Stimulated activated CD4-positive, alpha-beta T cell treated with anti-CD3 and anti-CD28 coated beads, Interleukin-12 subunit alpha, Interleukin-12 subunit beta, amount 100 ng/mL, for 24 hours (primary cell): ENCODE data around the gene DDX23.
"Not testable (repeated sequence)": the region's sequence is repeated elsewhere in the genome, so short reads cannot be mapped to it uniquely, and the experiment has no call there.

Experiments used
- DNase-seq, 2 experiments: peaks; one replicate each; pipeline ENCODE4 v3.0.0-alpha.2; 2020; ENCODE audit warnings: low read depth in 2 of 2

The DDX23 gene

DNA sequence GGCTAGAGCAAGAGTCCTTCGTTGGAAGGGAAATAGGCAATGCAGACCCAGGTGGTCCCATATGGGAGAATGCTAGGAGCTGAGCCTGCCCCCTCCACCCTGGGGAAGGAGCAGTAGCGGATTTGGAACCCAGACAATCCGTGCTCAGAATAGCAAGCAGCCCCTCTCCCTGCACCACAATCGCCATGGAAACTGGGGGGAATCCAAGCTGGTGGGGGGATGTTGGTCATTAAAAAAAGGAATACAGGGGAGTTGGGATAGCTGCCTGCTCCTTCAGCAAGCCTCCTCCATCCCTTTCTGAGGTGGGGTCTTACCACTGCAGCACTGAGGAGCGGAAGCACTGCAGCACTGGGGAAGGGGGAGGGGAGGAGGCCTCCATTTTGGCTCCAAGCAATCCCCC is 10.8 kb upstream of the DDX23 start:
- no peak for DNase-seq

DNA sequence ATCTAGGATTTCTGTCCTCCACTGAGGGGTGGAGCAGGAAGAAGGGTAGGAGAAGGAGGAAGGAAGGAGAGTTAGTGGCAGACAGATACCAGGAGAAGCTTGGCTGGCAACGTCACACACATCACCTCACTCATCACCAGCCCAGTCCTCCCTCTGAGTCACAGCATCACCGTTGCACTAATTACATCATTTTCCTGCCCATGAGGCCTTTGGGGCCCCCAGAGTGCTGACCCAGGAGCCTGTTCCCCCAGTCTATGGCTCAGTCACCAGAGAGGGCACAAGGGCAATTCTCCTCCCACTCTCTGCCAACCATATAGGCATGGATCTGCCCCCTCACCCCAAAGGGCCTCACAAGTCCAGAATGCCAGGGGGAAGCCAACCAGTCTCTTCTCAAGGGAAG is 9.1 kb upstream of the DDX23 start:
- no peak for DNase-seq

GRCh38 chr12:48860236-48860635 is 8.3 kb upstream of the DDX23 start:
- not testable (repeated sequence) for DNase-seq

GRCh38 chr12:48859607-48860006 is 7.6 kb upstream of the DDX23 start:
- no peak for DNase-seq

DNA sequence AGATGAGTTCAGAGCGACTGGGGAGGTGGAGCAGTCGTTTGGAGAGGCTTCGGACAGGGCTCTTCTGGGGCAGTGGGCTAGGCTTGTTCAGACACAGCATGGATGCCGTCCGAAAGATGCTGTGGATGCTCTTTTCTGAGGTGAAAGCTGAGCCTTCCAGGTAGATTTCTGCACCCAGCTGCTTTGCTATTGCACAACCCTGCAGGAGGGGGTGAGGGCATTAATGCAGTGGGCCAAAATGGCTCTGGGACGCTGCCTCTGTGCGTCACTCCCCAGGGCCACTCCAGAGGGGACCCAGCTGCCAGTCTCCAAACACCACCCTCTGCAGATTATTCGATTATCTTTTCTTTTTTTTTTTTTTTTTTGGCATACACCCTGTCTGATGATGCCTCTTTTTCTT is 6.1 kb upstream of the DDX23 start:
- no peak for DNase-seq

- DNase-seq: no peak
These were observed 5.5 kb upstream of the DDX23 start for GRCh38 chr12:48857278-48857994.

DNA sequence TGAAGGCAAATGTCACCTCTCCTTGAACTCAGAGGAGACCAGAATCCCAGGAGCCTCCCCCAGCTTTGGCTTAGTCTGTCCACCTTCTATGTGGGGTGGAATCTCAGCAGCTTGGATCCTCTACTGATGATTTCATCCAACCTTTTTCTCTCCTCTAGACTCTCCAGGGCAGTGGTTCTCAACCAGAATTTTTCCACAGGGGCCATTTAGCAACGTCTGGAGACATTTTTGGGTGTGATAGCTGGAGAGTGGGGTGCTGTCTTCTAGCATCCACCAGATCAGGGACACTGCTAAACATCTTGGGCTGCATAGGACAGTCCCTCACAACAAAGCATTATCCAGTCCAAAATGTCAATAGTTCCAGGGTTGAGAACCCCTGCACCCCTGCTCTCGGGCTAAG is 4.4 kb upstream of the DDX23 start:
- no peak for DNase-seq

DNA sequence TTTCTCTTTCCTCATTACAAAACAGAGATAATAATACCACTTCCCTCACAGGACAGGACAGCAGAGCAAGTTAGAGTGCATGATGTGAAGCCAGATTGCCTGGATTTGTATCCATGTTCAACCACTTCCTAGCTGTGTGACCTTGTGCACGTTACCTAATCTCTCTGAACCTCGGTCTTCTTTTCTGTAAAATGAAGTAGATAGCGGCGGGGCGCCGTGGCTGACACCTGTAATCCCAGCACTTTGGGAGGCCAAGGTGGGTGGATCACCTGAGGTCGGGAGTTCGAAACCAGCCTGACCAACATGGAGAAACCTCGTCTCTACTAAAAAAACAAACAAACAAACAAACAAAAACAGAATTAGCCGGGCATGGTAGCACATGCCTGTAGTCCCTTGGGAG is 3.0 kb upstream of the DDX23 start:
- DNase-seq: not testable (repeated sequence)

- no peak for DNase-seq
These were observed 2.5 kb upstream of the DDX23 start for GRCh38 chr12:48854488-48854887.

GRCh38 chr12:48852734-48853688 is 1.0 kb upstream of the DDX23 start:
- DNase-seq: peak; percentile 73 to 88

GRCh38 chr12:48842021-48842420 is 9.9 kb downstream of the DDX23 start:
- DNase-seq: not testable (repeated sequence)

DNA sequence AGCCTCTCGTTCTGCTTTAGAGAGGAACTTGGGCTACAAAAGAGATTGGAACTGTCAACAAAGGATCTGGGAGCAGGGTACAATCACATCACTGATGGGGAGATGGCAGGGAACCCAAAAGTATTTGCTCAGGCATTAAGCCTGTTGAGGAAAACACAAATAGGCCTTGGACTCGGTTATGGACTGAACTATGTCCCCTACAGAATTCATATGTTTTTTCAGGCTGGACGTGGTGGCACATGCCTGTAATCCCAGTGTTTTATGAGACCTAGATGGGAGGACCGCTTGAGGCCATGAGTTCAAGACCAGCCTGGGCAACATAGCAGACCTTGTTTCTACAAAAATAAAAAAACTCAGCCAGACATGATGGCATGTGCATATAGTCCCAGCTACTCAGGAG is 13.9 kb downstream of the DDX23 start:
- DNase-seq: no peak

- no peak for DNase-seq
These were observed 19.5 kb downstream of the DDX23 start for GRCh38 chr12:48832321-48833060.

- no peak for DNase-seq
These were observed 20.7 kb downstream of the DDX23 start for GRCh38 chr12:48831257-48831656.

GRCh38 chr12:48828841-48829575 is 23.0 kb downstream of the DDX23 start:
- DNase-seq: no peak

DNA sequence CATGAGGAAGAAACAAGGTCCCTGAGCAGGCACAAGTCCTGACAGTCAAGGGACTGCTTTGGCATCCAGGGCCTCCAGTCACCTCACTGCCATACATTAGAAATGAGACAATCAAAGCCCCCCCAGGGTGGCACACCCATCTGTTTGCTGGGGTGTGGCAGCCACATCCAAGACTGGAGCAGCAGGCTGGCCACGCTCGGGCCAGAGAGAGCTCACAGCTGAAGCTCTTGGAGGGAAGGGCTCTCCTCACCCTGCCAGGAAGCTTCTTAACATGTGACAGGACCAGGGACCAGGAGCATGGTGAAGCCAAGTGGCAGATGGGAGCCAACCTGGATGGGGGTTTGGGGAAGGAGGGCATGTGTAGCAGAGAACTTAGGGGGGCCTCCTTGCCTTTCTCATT is 23.7 kb downstream of the DDX23 start:
- no peak for DNase-seq

GRCh38 chr12:48827513-48828096 is 24.4 kb downstream of the DDX23 start:
- no peak for DNase-seq

- DNase-seq: no peak
These were observed 24.9 kb downstream of the DDX23 start for GRCh38 chr12:48827026-48827425.

DNA sequence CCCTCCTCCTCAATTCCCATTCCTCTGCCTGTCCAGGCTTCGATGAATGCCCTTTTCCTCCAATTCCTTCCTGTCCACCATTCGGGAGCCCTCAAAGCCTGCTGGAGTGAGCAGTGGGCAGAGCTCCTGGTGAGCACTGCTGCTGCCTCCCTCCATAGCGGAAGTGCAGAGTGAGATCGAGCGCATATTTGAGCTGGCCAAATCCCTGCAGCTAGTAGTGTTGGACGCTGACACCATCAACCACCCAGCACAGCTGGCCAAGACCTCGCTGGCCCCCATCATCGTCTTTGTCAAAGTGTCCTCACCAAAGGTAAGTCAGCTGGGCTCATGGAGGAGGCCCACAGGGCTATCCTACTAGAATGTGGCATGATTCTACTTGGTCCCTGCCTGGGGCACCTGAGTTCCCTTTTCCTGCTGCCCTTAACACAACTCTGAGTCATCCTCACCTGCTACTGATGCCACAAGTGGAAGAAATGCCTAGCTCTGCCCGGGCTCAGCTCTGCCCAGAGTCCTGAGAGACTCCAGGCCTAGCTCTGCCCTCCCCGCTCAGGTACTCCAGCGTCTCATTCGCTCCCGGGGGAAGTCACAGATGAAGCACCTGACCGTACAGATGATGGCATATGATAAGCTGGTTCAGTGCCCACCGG is 25.6 kb downstream of the DDX23 start:
- DNase-seq: no peak

DNA sequence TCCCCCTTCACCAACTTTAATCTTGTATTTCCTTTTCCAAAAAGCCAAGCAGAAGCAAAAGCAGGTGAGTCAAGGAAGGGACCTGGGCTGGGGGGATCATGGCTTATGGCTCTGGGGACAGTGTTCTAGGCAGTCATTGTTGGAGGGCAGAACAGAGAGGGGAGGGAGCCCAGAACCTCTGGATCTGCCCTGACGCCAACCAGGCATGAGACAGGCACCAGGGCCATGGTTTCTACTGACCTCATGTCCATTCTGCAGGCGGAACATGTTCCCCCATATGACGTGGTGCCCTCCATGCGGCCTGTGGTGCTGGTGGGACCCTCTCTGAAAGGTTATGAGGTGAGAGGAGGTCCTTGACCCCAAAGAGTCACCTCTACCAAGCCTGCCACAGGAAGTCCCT is 27.1 kb downstream of the DDX23 start:
- no peak for DNase-seq

- DNase-seq: no peak
These were observed 27.9 kb downstream of the DDX23 start for GRCh38 chr12:48824112-48824511.
